Fibroblast of mammary gland (primary cell): ENCODE data around the gene FHOD3.

Source experiments
- DNase-seq: peaks from one replicate; pipeline ENCODE4 v3.0.0-alpha.2; 2010; ENCODE audit warnings: low read depth
- H3K4me3 ChIP-seq: 2 replicates; pipeline ENCODE4 v1.5.1; 2011; ENCODE audit warnings: low read depth, mild to moderate bottlenecking, low read length, moderate library complexity; ENCODE audit not compliant: control insufficient read depth
- CTCF ChIP-seq: conservative IDR thresholded peaks from 2 replicates; pipeline ENCODE4 v1.5.1; 2011; ENCODE audit warnings: low read depth, low read length, inconsistent platforms; ENCODE audit not compliant: control insufficient read depth, insufficient read depth

Gene FHOD3

GRCh38 chr18:36315736-36316135 is 18.2 kb downstream of the FHOD3 start:
- DNase-seq = peak; percentile 67
- no peak overlapping the region for H3K4me3 ChIP-seq
- no peak for TF ChIP-seq CTCF

- DNase-seq = peak; percentile 38
Measured at GRCh38 chr18:36316246-36316645, 18.7 kb downstream of the FHOD3 start.

DNA sequence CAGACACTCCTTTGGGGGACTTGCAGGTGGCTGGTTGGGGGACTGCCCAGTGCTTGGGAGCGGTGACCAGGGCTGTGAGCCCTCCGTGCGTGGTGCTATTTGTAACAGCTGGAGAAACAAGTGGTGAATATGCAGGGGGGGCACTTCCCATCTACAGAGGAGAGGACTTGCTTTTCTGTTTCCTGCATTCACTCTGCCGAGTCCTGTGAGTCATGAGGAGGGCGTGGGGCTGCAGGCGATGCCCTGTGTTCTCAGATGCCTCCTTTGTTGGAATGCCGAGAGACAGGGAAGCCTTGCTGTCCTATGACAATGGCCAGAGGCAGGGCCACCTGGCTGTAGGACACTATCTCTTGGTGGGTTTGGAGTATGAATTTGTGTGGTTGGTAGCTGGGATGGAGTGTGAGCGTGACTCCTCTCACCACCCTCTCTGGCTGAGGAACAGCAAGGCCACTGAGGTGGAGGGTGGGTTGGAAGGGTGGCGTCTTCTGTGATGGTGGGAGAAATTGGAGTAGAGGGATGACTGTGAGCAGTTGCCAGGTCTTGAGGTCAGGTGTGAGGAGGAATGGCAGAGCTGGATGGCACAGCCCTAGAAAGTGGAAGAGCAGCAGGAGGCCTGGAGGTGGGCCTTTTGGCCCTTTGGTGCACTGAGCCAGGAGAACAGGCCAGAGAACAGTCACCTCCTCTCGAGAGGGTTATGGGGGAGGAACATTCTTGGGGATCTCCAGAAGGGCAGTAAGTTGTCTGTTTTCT is 24.3 kb downstream of the FHOD3 start:
- DNase-seq = no peak
- TF ChIP-seq CTCF = no peak
- H3K4me3 ChIP-seq = no peak overlapping the region

More at GRCh38 chr18:36316246-36316645, 18.7 kb downstream of the FHOD3 start:
- H3K4me3 ChIP-seq = no peak overlapping the region
- TF ChIP-seq CTCF = no peak

- H3K4me3 ChIP-seq = no peak overlapping the region
- DNase-seq = no peak
- no peak for TF ChIP-seq CTCF
Measured at GRCh38 chr18:36322408-36322728, 24.9 kb downstream of the FHOD3 start.

GRCh38 chr18:36322734-36323133 is 25.2 kb downstream of the FHOD3 start:
- H3K4me3 ChIP-seq = no peak overlapping the region
- DNase-seq = no peak
- TF ChIP-seq CTCF = no peak

- DNase-seq = no peak
- TF ChIP-seq CTCF = no peak
- no peak overlapping the region for H3K4me3 ChIP-seq
Measured at GRCh38 chr18:36323421-36323820, 25.9 kb downstream of the FHOD3 start.

GRCh38 chr18:36325846-36326245 is 28.3 kb downstream of the FHOD3 start:
- DNase-seq = no peak
- H3K4me3 ChIP-seq = no peak overlapping the region
- TF ChIP-seq CTCF = no peak
